Uterus (tissue), 2 donors: Measurements from ENCODE around the gene CKMT2.

Experiments
- CTCF ChIP-seq, 4 experiments: fragments of 200-600 bp in 2 of 4; fragments of 450-650 bp in 2 of 4; sonication (generic) in 2 of 4; IDR thresholded peaks; one replicate each; pipeline ENCODE4 v1.5.1; 2016 to 2019; ENCODE audit warnings: antibody characterized with exemption in 4 of 4, mild to moderate bottlenecking in 2 of 4, moderate library complexity in 1 of 4
- POLR2A ChIP-seq, 2 donors: fragments of 450-650 bp; IDR thresholded peaks; one replicate each; pipeline ENCODE4 v1.6.1; 2016; ENCODE audit warnings: antibody characterized with exemption in 2 of 2, mild to moderate bottlenecking in 1 of 2, moderate library complexity in 1 of 2

- TF ChIP-seq CTCF (IDR thresholded peaks at IDR 0.05) (no peak), POLR2A (IDR thresholded peaks at IDR 0.05) (no peak)
Observed at GRCh38 chr5:81308836-81309235, 75.7 kb downstream of the CKMT2 start.
